Neural cell (in vitro differentiated cells): ENCODE results near the gene KSR2. TPM values are rescaled to one million over a fixed set of nuclear protein-coding genes. Genes with fewer than 3 reads are reported as not detected.

Experiments used
- H2AFZ ChIP-seq: fragments of 200-600, 300-800 bp; sonication (generic), shearing (Covaris generic); 2 replicates; pipeline ENCODE4 v1.6.0; 2014; ENCODE audit warnings: low read depth, mild to moderate bottlenecking, antibody characterized with exemption, low read length, moderate library complexity
- H3F3A ChIP-seq: fragments of 200-600 bp; shearing (Covaris generic); 2 replicates; pipeline ENCODE4 v1.6.1; 2016; ENCODE audit warnings: mild to moderate bottlenecking, moderate library complexity, mixed read lengths, antibody characterized with exemption, low read length; ENCODE audit not compliant: insufficient read depth, poor library complexity, severe bottlenecking
- H3K27ac ChIP-seq: fragments of 200-600, 300-800 bp; sonication (generic), shearing (Covaris generic); 2 replicates; pipeline ENCODE4 v1.5.1; 2014; ENCODE audit warnings: mild to moderate bottlenecking, low read length, moderate library complexity
- H3K27me3 ChIP-seq: fragments of 300-800, 200-600 bp; sonication (generic), shearing (Covaris generic); 2 replicates; pipeline ENCODE4 v1.6.0; 2014; ENCODE audit warnings: mild to moderate bottlenecking, low read depth, low read length, moderate library complexity; ENCODE audit not compliant: insufficient read depth
- H3K36me3 ChIP-seq: fragments of 300-800, 200-600 bp; sonication (generic), shearing (Covaris generic); 2 replicates; pipeline ENCODE4 v1.5.1; 2014; ENCODE audit warnings: mild to moderate bottlenecking, antibody characterized with exemption, low read length, moderate library complexity; ENCODE audit not compliant: insufficient read depth
- H3K4me2 ChIP-seq: fragments of 300-800, 200-600 bp; sonication (generic), shearing (Covaris generic); 2 replicates; pipeline ENCODE4 v1.6.0; 2014; ENCODE audit warnings: mild to moderate bottlenecking, low read length
- H3K4me3 ChIP-seq: fragments of 300-800, 200-600 bp; sonication (generic), shearing (Covaris generic); 2 replicates; pipeline ENCODE4 v1.5.1; 2014; ENCODE audit warnings: mild to moderate bottlenecking, low read length, moderate library complexity
- H3K79me2 ChIP-seq: fragments of 200-600 bp; shearing (Covaris generic); replicated peaks from 2 replicates; pipeline ENCODE4 v1.6.0; 2014; ENCODE audit warnings: mild to moderate bottlenecking, low read length, moderate library complexity; ENCODE audit not compliant: insufficient read depth
- H3K9ac ChIP-seq: fragments of 300-800, 200-600 bp; sonication (generic), shearing (Covaris generic); 2 replicates; pipeline ENCODE4 v1.6.1; 2016; ENCODE audit warnings: mild to moderate bottlenecking, low read length, mixed read lengths
- H3K9me2 ChIP-seq: fragments of 200-600 bp; shearing (Covaris generic); 2 replicates; pipeline ENCODE4 v1.6.1; 2016; ENCODE audit warnings: mild to moderate bottlenecking, low read length, mixed read lengths; ENCODE audit not compliant: insufficient read depth
- H3K9me3 ChIP-seq: fragments of 200-600, 300-800 bp; sonication (generic), shearing (Covaris generic); 2 replicates; pipeline ENCODE4 v1.6.1; 2016; ENCODE audit warnings: mild to moderate bottlenecking, mixed run types, low read length, moderate library complexity, mixed read lengths
- H4K20me1 ChIP-seq: fragments of 200-600 bp; shearing (Covaris generic); 2 replicates; pipeline ENCODE4 v1.6.1; 2016; ENCODE audit warnings: mild to moderate bottlenecking, mixed run types; ENCODE audit not compliant: insufficient read depth
- CTCF ChIP-seq: fragments of 450-650 bp; IDR thresholded peaks from 2 replicates; pipeline ENCODE4 v1.5.1; 2014; ENCODE audit warnings: antibody characterized with exemption, mild to moderate bottlenecking, moderate library complexity; ENCODE audit not compliant: poor library complexity, severe bottlenecking
- EP300 ChIP-seq: fragments of 450-650 bp; conservative IDR thresholded peaks from 2 replicates; pipeline ENCODE4 v1.6.1; 2014; ENCODE audit warnings: antibody characterized with exemption, mild to moderate bottlenecking, moderate library complexity; ENCODE audit not compliant: poor library complexity, severe bottlenecking
- EZH2 ChIP-seq: fragments of 200-600, 300-800 bp; shearing (Covaris generic), sonication (generic); IDR thresholded peaks from 2 replicates; pipeline ENCODE4 v1.6.1; 2014; ENCODE audit warnings: antibody characterized with exemption, low read length, borderline replicate concordance, mild to moderate bottlenecking; ENCODE audit not compliant: insufficient read depth, poor library complexity, severe bottlenecking
- MXI1 ChIP-seq: fragments of 450-650 bp; conservative IDR thresholded peaks from 2 replicates; pipeline ENCODE4 v1.6.1; 2014; ENCODE audit warnings: antibody characterized with exemption, mild to moderate bottlenecking; ENCODE audit not compliant: poor library complexity, severe bottlenecking
- POLR2AphosphoS5 ChIP-seq: IDR thresholded peaks from 2 replicates; pipeline ENCODE4 v1.6.1; 2012
- RAD21 ChIP-seq: fragments of 450-650 bp; conservative IDR thresholded peaks from 2 replicates; pipeline ENCODE4 v1.6.1; 2014; ENCODE audit warnings: antibody characterized with exemption, mild to moderate bottlenecking, moderate library complexity
- REST ChIP-seq: IDR thresholded peaks from 2 replicates; pipeline ENCODE4 v1.6.1; 2012; ENCODE audit warnings: borderline replicate concordance
- SMC3 ChIP-seq: fragments of 450-650 bp; conservative IDR thresholded peaks from 2 replicates; pipeline ENCODE4 v1.6.1; 2014; ENCODE audit warnings: antibody characterized with exemption, mild to moderate bottlenecking, moderate library complexity; ENCODE audit not compliant: poor library complexity
- TAF1 ChIP-seq: IDR thresholded peaks from 2 replicates; pipeline ENCODE4 v1.6.1; 2012; ENCODE audit warnings: low read depth
- polyA plus RNA-seq: library from polyadenylated mRNA; depleted of rRNA; stranded (reverse); fragments of >200 nt; gene quantifications from 2 replicates; pipeline ENCODE4 v1.2.3, GENCODE V29; 2014

Gene KSR2
- polyA plus RNA-seq, 1 donor from 2014 or later, result 3.0 TPM

- Histone ChIP-seq H4K20me1 (no peaks in the 10 kb centered on the region), H3K79me2 (no peaks in the 10 kb centered on the region), H3K4me2 (no peak overlapping the region), H3K27me3 (no peaks in the 10 kb centered on the region), H3K4me3 (no peak overlapping the region), H2AFZ (no peak overlapping the region), H3K36me3 (no peaks in the 10 kb centered on the region), H3K9me3 (no peaks in the 10 kb centered on the region), H3K9me2 (no peaks in the 10 kb centered on the region), H3K9ac (no peak overlapping the region), H3F3A (no peaks in the 10 kb centered on the region), H3K27ac (no peak overlapping the region)
- no peak for TF ChIP-seq MXI1
- TF ChIP-seq REST, result no peak
- no peak for TF ChIP-seq SMC3
- no peak for TF ChIP-seq POLR2AphosphoS5
- TF ChIP-seq EP300, result no peak
- no peak for TF ChIP-seq CTCF
- TF ChIP-seq RAD21, result no peak
- no peak for TF ChIP-seq EZH2
- TF ChIP-seq TAF1, result no peak
Measured at GRCh38 chr12:117901631-117902030, 67.2 kb downstream of the KSR2 start.

GRCh38 chr12:117900561-117900960 is 68.2 kb downstream of the KSR2 start:
- Histone ChIP-seq H3K9me3 (no peaks in the 10 kb centered on the region), H3K9me2 (no peaks in the 10 kb centered on the region), H3K79me2 (no peaks in the 10 kb centered on the region), H3K4me2 (no peak overlapping the region), H3K4me3 (no peak overlapping the region), H4K20me1 (no peaks in the 10 kb centered on the region), H3K27ac (no peak overlapping the region), H3F3A (no peaks in the 10 kb centered on the region), H3K36me3 (no peaks in the 10 kb centered on the region), H3K9ac (no peak overlapping the region), H3K27me3 (no peaks in the 10 kb centered on the region), H2AFZ (no peak overlapping the region)
- TF ChIP-seq CTCF (no peak), EP300 (no peak), TAF1 (no peak), SMC3 (no peak), MXI1 (no peak), RAD21 (no peak), POLR2AphosphoS5 (no peak), REST (no peak), EZH2 (no peak)
